Prostate gland (tissue), 2 donors: ENCODE data around the gene HECTD1. TPM values are rescaled to one million over a fixed set of nuclear protein-coding genes. Genes with fewer than 3 reads are reported as not detected.
A peak's percentile ranks its signal among the peaks of the same experiment; 100 is the strongest.

Experiments used
- DNase-seq: peaks from one replicate; pipeline ENCODE4 v3.0.0-alpha.2; 2019; ENCODE audit warnings: low spot score
- H3K27ac ChIP-seq, 2 donors: fragments of 200-600 bp; sonication (generic); 2 replicates each; pipeline ENCODE4 v1.5.1; 2017 to 2019
- H3K27me3 ChIP-seq: fragments of 200-600 bp; sonication (generic); replicated peaks from 2 replicates; pipeline ENCODE4 v1.5.1; 2019; ENCODE audit not compliant: insufficient read depth
- H3K36me3 ChIP-seq, 2 donors: fragments of 200-600 bp; sonication (generic); 1 replicate in 1 of 2; 2 replicates in 1 of 2; pipeline versions ENCODE4 v1.5.1 to v1.8.1; 2017 to 2019
- H3K4me1 ChIP-seq: fragments of 200-600 bp; sonication (generic); replicated peaks from 2 replicates; pipeline ENCODE4 v1.5.1; 2019
- H3K4me3 ChIP-seq, 2 donors: fragments of 200-600 bp; sonication (generic); 2 replicates each; pipeline ENCODE4 v1.5.1; 2017 to 2019
- H3K9me3 ChIP-seq: fragments of 200-600 bp; sonication (generic); 2 replicates; pipeline ENCODE4 v1.5.1; 2017
- POLR2A ChIP-seq: fragments of 450-650 bp; IDR thresholded peaks from one replicate; pipeline ENCODE4 v1.6.1; 2016; ENCODE audit warnings: antibody characterized with exemption, mild to moderate bottlenecking
- POLR2AphosphoS5 ChIP-seq: sonication (generic); formaldehyde crosslinking; IDR thresholded peaks from one replicate; pipeline ENCODE4 v1.6.1; 2017; ENCODE audit warnings: antibody characterized with exemption
- WGBS: methylation state at CpG from one replicate; pipeline ENCODE4 v1.1.5; 2018; 5-methylcytosine and 5-hydroxymethylcytosine counted together
- intact Hi-C: fragments of 100-400 bp; cut with DNase I; formaldehyde crosslinking; loops from one replicate; pipeline ENCODE4 v1.14.2; 2022
- total RNA-seq, 2 donors: library from RNA; depleted of rRNA; stranded (reverse); fragments of >200 nt; gene quantifications; one replicate each; pipeline ENCODE4 v1.1.0, GENCODE V29; 2016
- TF ChIP-seq, protein P1 (sequence below), 4 experiments: fragments of 200-600 bp in 2 of 4; fragments of 450-650 bp in 2 of 4; sonication (generic) in 2 of 4; IDR thresholded peaks; 1 replicate in 3 of 4; 2 replicates in 1 of 4; pipeline ENCODE4 v1.5.1; 2016 to 2019; ENCODE audit warnings: antibody characterized with exemption in 4 of 4, mild to moderate bottlenecking in 2 of 4, moderate library complexity in 2 of 4

Gene HECTD1
- total RNA-seq, 2 donors from 2014 or later, result 108 to 189 TPM

DNA sequence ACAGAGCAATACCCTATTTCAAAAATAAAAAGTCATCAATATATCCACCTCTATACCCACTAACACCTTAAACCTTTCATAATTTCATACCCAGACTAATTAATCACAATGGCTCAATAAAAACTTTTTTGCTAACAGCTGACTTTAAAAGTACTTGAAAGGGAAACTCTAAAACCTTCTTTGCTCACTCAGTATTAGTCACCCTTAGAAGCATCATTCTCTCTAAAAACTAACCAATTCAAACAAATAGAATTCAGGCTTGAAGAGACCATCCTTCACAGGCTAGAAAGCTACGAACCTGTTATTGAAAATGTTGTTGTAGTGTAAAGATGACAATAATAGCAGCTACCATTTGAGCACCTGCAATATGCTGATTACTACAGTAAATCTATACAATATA is 37.2 kb downstream of the HECTD1 start:
- Histone ChIP-seq H3K36me3 (no peaks in the 10 kb centered on the region), H3K4me3 (no peak overlapping the region), H3K27me3 (no peaks in the 10 kb centered on the region), H3K27ac (no peak overlapping the region), H3K4me1 (no peaks in the 10 kb centered on the region), H3K9me3 (no peaks in the 10 kb centered on the region)
- TF ChIP-seq, protein P1, sequence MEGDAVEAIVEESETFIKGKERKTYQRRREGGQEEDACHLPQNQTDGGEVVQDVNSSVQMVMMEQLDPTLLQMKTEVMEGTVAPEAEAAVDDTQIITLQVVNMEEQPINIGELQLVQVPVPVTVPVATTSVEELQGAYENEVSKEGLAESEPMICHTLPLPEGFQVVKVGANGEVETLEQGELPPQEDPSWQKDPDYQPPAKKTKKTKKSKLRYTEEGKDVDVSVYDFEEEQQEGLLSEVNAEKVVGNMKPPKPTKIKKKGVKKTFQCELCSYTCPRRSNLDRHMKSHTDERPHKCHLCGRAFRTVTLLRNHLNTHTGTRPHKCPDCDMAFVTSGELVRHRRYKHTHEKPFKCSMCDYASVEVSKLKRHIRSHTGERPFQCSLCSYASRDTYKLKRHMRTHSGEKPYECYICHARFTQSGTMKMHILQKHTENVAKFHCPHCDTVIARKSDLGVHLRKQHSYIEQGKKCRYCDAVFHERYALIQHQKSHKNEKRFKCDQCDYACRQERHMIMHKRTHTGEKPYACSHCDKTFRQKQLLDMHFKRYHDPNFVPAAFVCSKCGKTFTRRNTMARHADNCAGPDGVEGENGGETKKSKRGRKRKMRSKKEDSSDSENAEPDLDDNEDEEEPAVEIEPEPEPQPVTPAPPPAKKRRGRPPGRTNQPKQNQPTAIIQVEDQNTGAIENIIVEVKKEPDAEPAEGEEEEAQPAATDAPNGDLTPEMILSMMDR (IDR thresholded peaks at IDR 0.05), result no peak
- TF ChIP-seq POLR2AphosphoS5 (no peak), POLR2A (no peak)
- no peak for DNase-seq
- intact Hi-C loops, result no loop called here
- 92% methylated on average over 1 of the region's 1 CpG for WGBS

DNA sequence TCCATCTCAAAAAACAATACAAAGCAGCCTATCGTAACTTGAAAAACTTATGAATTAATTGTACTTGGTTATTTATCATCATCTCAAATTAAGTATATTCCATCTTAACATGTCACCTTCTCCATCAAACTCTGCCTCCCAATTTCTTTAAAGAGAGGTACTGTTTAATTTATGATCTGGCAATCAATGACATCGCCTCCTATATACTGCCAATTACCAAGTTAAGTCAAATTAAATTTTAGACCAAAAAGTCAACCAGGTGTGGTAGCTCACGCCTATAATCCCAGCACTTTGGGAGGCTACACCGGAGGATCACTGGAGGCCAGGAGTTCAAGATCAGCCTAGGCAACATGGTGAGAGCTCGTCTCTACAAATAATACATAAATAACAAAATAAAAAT is 37.7 kb downstream of the HECTD1 start:
- intact Hi-C loops, result loop anchor here (5.0 kb wide), 2 partner anchors 37 to 957 kb away; partner anchors contain the start of gene HECTD1
- no peaks in the 10 kb centered on the region for H3K36me3 ChIP-seq

DNA sequence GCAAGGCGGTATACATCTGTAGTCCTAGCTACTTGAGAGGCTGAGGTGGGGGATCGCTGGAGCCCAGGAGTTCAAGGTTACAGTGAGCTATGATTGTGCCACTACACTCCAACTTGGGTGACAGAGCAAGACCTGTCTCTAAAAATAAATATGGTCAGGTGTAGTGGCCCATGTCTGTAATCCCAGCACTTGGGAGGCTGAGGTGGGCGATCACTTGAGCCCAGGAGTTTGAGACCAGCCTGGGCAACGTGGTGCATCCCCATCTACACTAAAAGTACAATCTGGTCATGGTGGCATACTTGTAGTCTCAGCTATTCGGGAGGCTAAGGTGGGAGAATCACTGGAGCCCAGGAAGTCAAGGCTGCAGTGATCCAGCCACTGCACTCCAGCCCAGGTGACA is 40.6 kb downstream of the HECTD1 start:
- intact Hi-C loops, result loop anchor here (5.0 kb wide), 2 partner anchors 40 to 960 kb away; partner anchors contain the start of gene HECTD1

More for the DNA sequence above, 37.7 kb downstream of the HECTD1 start:
- WGBS, result 93% methylated on average over 5 of the region's 5 CpGs
- H3K4me1 ChIP-seq, result no peaks in the 10 kb centered on the region
- H3K27me3 ChIP-seq, result no peaks in the 10 kb centered on the region
- no peak overlapping the region for H3K27ac ChIP-seq
- TF ChIP-seq POLR2AphosphoS5 (no peak), POLR2A (no peak)
- TF ChIP-seq, protein P1 (IDR thresholded peaks at IDR 0.05), result no peak
- no peaks in the 10 kb centered on the region for H3K9me3 ChIP-seq
- no peak for DNase-seq
- no peak overlapping the region for H3K4me3 ChIP-seq

DNA sequence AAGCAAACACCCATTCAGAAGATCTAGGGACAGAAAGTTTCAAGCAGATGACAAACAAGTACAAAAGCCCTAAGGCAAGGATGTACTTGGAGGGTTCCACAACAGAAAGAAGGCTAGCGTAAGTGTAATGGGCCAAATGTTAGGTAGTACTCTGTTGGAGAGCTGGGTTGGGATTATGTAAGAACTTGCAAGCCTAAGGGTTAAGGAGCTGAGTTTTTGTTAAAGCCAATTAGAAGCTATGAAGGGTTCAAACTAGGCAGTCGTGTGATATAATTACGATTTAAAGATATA is 41.4 kb downstream of the HECTD1 start:
- H3K4me3 ChIP-seq, result no peak overlapping the region
- no peaks in the 10 kb centered on the region for H3K27me3 ChIP-seq
- WGBS, result 87% methylated on average over 3 of the region's 3 CpGs
- TF ChIP-seq, protein P1 (IDR thresholded peaks at IDR 0.05), result no peak
- TF ChIP-seq POLR2A (no peak), POLR2AphosphoS5 (no peak)
- no peak for DNase-seq
- H3K4me1 ChIP-seq, result peaks cover 8% of the 10 kb centered on the region
- no peaks in the 10 kb centered on the region for H3K36me3 ChIP-seq
- intact Hi-C loops, result loop anchor here (5.0 kb wide), 2 partner anchors 41 to 961 kb away; partner anchors contain the start of gene HECTD1
- no peak overlapping the region for H3K27ac ChIP-seq
- H3K9me3 ChIP-seq, result no peaks in the 10 kb centered on the region

More for the DNA sequence above, 40.6 kb downstream of the HECTD1 start:
- TF ChIP-seq POLR2A (no peak), POLR2AphosphoS5 (no peak)
- TF ChIP-seq, protein P1 (IDR thresholded peaks at IDR 0.05), result no peak
- Histone ChIP-seq H3K4me1 (peaks cover 8% of the 10 kb centered on the region), H3K4me3 (no peak overlapping the region), H3K36me3 (no peaks in the 10 kb centered on the region), H3K9me3 (no peaks in the 10 kb centered on the region), H3K27me3 (no peaks in the 10 kb centered on the region), H3K27ac (no peak overlapping the region)
- 97% methylated on average over 5 of the region's 5 CpGs for WGBS
- DNase-seq, result no peak

DNA sequence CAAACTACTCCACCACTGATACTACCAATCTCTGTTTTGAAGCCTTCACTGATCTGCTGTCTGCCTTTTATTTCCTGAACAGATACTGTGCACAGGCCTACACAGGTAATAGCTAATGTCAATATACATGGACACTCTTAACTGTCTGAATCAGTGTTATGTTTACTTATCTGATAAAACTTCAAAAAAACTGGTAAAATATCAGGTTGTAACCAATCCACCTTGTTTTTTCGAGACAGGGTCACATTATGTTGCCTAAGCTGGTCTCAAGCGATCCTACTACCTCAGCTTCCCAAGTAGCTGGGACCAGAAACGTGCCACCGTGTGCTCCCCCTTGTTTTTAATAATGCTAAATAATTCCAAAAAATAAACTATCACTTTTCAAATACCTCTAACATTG is 43.5 kb downstream of the HECTD1 start:
- H3K4me1 ChIP-seq, result peaks cover 12% of the 10 kb centered on the region
- H3K27ac ChIP-seq, result peak overlapping the region; percentile 34 to 59
- intact Hi-C loops, result no loop called here
- WGBS, result 46% methylated on average over 4 of the region's 4 CpGs
- H3K27me3 ChIP-seq, result no peaks in the 10 kb centered on the region
- TF ChIP-seq POLR2A (no peak), POLR2AphosphoS5 (peak; percentile 65)
- no peak overlapping the region for H3K4me3 ChIP-seq
- H3K9me3 ChIP-seq, result no peaks in the 10 kb centered on the region
- H3K36me3 ChIP-seq, result no peaks in the 10 kb centered on the region
- DNase-seq, result peak; percentile 14
